HCT116 (cell line): ENCODE measurements around the gene GRIN2C.

Source experiments
- EZH2phosphoT487 ChIP-seq: fragments of 200-600 bp; IDR thresholded peaks from 2 replicates; pipeline ENCODE4 v1.6.1; 2018; ENCODE audit warnings: antibody characterized with exemption, borderline replicate concordance
- ZNF274 ChIP-seq: fragments of 200-500 bp; sonication (Bioruptor generic); IDR thresholded peaks from 2 replicates; pipeline ENCODE4 v1.6.1; 2014; ENCODE audit warnings: mild to moderate bottlenecking, low read depth, low read length, inconsistent platforms
- TF ChIP-seq, protein P1 (sequence below), 3 experiments: fragments of 200-600 bp in 1 of 3; sonication (generic) in 1 of 3; IDR thresholded peaks in 2 of 3; conservative IDR thresholded peaks in 1 of 3; 2 replicates each; pipeline ENCODE4 v1.5.1; 2012 to 2017; ENCODE audit warnings: low read depth in 2 of 3, low read length in 2 of 3, antibody characterized with exemption in 1 of 3, borderline replicate concordance in 1 of 3, control low read depth in 1 of 3, mild to moderate bottlenecking in 1 of 3, mixed read lengths in 1 of 3, mixed run types in 1 of 3, moderate library complexity in 1 of 3; ENCODE audit not compliant: insufficient read depth in 1 of 3

GRCh38 chr17:74842146-74842598 is 17.5 kb downstream of the GRIN2C start:
- TF ChIP-seq, protein P1, sequence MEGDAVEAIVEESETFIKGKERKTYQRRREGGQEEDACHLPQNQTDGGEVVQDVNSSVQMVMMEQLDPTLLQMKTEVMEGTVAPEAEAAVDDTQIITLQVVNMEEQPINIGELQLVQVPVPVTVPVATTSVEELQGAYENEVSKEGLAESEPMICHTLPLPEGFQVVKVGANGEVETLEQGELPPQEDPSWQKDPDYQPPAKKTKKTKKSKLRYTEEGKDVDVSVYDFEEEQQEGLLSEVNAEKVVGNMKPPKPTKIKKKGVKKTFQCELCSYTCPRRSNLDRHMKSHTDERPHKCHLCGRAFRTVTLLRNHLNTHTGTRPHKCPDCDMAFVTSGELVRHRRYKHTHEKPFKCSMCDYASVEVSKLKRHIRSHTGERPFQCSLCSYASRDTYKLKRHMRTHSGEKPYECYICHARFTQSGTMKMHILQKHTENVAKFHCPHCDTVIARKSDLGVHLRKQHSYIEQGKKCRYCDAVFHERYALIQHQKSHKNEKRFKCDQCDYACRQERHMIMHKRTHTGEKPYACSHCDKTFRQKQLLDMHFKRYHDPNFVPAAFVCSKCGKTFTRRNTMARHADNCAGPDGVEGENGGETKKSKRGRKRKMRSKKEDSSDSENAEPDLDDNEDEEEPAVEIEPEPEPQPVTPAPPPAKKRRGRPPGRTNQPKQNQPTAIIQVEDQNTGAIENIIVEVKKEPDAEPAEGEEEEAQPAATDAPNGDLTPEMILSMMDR (IDR thresholded peaks at IDR 0.05 in 2 of 3, conservative IDR thresholded peaks at IDR 0.05 in 1 of 3; ENCODE audit: borderline replicate concordance in 1 of 3, insufficient read depth in 1 of 3, low read depth in 2 of 3, low read length in 2 of 3): peak in 2 of 3 experiments; percentile 30 to 39; a peak in 1 of 6 replicates
- no peak for TF ChIP-seq ZNF274
- TF ChIP-seq EZH2phosphoT487: no peak
